Left ventricle myocardium inferior (tissue), 1 donor: ENCODE data around the gene TBC1D19. TPM values are rescaled to one million over a fixed set of nuclear protein-coding genes. Genes with fewer than 3 reads are reported as not detected.
A peak's percentile ranks its signal among the peaks of the same experiment; 100 is the strongest.

Experiments
- DNase-seq: peaks from one replicate; pipeline ENCODE4 v3.0.0-alpha.2; 2020
- H3K27ac ChIP-seq: fragments of 200-600 bp; replicated peaks from 2 replicates; pipeline ENCODE4 v1.8.0; 2021
- H3K27me3 ChIP-seq: fragments of 200-600 bp; 2 replicates; pipeline ENCODE4 v1.8.0; 2021; ENCODE audit warnings: low read depth
- H3K36me3 ChIP-seq: fragments of 200-600 bp; 2 replicates; pipeline ENCODE4 v1.8.0; 2021
- H3K4me1 ChIP-seq: fragments of 200-600 bp; 2 replicates; pipeline ENCODE4 v1.8.0; 2021
- H3K4me3 ChIP-seq: fragments of 200-600 bp; 2 replicates; pipeline ENCODE4 v1.8.0; 2021; ENCODE audit warnings: mild to moderate bottlenecking, moderate library complexity
- H3K9me3 ChIP-seq: fragments of 200-600 bp; replicated peaks from 2 replicates; pipeline ENCODE4 v1.8.0; 2021
- intact Hi-C: fragments of 100-400 bp; cut with micrococcal nuclease; formaldehyde crosslinking; loops from one replicate; pipeline ENCODE4 v1.11.0; 2022
- total RNA-seq: library from RNA; stranded (reverse); fragmentation: NEBNext Ultra II Directional; extraction: Animal tissue kit (Norgen Biotek cat#: 25700); gene quantifications from one replicate; pipeline ENCODE4 v1.2.1, GENCODE V29; 2021
- TF ChIP-seq, protein P1 (sequence below): fragments of 200-600 bp; IDR thresholded peaks from 2 replicates; pipeline ENCODE4 v1.8.0; 2021; ENCODE audit warnings: antibody characterized with exemption, mild to moderate bottlenecking, borderline replicate concordance
- donor health status: DM: no; HTN: yes; CAD: no; lungs with severe emphysema.

TBC1D19 gene
- total RNA-seq, 1 donor from 2014 or later: 8.6 TPM

DNA sequence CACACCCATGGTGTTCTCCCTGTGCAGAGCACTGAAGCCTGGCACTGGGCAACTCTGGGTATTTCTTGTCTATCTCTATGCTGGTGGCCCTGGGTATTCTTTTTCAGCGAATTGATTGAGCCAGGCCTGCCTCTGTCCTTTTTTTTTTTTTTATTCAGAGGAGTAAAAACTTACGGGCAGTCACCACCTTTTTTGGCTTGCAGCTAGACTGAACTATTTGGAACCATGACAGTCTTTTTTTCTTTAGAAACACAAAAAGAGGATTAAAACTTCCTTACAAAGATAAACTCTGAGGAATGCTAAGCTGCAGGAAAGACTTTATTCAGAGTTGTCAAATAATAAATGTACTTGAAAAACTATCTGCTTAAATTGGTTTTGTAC is 157.6 kb downstream of the TBC1D19 start:
- Histone ChIP-seq H3K4me1 (peaks cover 9% of the 10 kb centered on the region), H3K27me3 (no peaks in the 10 kb centered on the region), H3K36me3 (peaks cover 20% of the 10 kb centered on the region), H3K4me3 (no peak overlapping the region), H3K27ac (peak overlapping the region; percentile 36), H3K9me3 (peaks cover 15% of the 10 kb centered on the region)
- DNase-seq: no peak
- intact Hi-C loops: no loop called here
- TF ChIP-seq, protein P1, sequence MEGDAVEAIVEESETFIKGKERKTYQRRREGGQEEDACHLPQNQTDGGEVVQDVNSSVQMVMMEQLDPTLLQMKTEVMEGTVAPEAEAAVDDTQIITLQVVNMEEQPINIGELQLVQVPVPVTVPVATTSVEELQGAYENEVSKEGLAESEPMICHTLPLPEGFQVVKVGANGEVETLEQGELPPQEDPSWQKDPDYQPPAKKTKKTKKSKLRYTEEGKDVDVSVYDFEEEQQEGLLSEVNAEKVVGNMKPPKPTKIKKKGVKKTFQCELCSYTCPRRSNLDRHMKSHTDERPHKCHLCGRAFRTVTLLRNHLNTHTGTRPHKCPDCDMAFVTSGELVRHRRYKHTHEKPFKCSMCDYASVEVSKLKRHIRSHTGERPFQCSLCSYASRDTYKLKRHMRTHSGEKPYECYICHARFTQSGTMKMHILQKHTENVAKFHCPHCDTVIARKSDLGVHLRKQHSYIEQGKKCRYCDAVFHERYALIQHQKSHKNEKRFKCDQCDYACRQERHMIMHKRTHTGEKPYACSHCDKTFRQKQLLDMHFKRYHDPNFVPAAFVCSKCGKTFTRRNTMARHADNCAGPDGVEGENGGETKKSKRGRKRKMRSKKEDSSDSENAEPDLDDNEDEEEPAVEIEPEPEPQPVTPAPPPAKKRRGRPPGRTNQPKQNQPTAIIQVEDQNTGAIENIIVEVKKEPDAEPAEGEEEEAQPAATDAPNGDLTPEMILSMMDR: no peak

DNA sequence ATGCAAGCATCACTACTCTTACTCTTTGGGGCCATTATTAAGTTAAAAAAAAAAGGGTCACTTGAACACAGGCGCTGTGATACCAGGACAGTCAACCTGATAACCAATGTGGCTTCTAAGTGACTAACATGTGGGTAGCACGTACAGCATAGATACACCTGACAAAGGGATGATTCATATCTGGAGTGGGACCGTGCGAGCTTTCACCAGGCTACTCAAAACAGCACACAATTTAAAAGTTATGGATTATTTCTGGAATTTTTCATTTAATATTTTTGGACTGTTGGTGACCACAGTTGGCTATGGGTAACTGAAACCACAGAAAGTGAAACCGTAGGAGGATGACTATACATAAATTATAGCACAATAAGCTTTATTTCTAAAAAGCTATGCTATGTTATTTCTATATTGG is 162.9 kb downstream of the TBC1D19 start:
- TF ChIP-seq, protein P1: no peak

DNA sequence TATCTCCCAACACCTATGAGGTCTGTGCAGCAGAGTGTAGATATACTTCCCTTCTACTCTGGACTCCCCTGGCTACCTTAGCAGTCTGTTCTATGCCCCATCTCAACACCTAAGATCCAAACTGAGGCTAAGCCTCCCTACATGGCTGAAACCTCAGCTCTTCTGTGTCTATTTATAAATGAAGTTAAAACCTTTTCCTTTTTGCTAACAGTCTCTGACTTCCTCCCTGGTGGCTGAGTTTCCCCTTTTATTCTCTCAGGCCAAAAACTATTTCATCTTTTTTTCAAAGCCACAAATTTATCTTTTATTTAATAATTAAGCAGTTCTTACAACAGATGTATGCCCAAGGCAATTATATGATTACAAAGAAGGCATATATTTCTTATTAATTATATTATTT is 164.9 kb downstream of the TBC1D19 start:
- H3K9me3 ChIP-seq: peaks cover 9% of the 10 kb centered on the region
- intact Hi-C loops: no loop called here
- H3K4me1 ChIP-seq: peaks cover 16% of the 10 kb centered on the region
- no peaks in the 10 kb centered on the region for H3K27me3 ChIP-seq
- peaks cover 21% of the 10 kb centered on the region for H3K36me3 ChIP-seq
- no peak for DNase-seq
- H3K4me3 ChIP-seq: no peak overlapping the region
- TF ChIP-seq, protein P1: no peak
- no peak overlapping the region for H3K27ac ChIP-seq

More for the DNA sequence above, 162.9 kb downstream of the TBC1D19 start:
- Histone ChIP-seq H3K4me3 (no peak overlapping the region), H3K27me3 (no peaks in the 10 kb centered on the region), H3K27ac (no peak overlapping the region), H3K4me1 (peaks cover 8% of the 10 kb centered on the region), H3K9me3 (peaks cover 15% of the 10 kb centered on the region), H3K36me3 (peaks cover 35% of the 10 kb centered on the region)
- DNase-seq: no peak
- intact Hi-C loops: no loop called here

DNA sequence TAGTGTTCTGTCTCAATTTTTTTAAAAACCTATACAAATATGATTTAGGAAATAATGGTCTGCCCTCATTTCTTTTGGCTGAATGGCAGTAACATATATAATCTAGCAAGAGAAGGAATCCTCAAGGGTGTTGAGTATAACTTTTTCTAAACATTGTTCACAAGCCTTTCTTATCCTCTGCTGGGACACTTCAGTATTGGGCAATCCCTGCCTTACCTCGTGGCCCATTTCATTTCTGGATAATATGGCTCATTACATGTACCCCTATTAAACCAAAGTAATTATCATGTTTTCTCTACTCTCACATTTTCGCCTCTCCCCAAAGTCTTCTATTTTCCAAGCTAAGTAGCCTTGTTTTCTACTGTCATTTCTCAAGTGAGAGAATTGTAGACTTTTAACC is 166.0 kb downstream of the TBC1D19 start:
- no peak overlapping the region for H3K27ac ChIP-seq
- intact Hi-C loops: no loop called here

DNA sequence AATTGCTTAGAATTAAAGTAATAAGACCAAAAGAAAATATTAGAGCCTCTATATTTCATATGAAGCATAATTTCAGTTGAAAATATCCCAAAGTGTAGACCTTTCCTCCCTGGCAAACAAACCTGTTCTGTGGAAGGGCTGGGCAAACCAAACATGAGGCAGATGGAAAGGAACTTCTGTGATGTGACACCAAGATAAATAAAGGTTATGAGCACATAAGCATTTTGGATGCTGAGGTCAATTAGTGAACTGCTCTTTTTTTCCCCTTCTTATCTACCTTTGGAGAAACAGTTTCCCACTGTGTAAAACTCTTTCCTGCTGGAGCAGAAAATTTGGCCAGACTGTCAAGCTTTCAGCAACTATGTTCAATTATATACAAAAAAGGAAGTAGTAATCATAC is 167.1 kb downstream of the TBC1D19 start:
- peaks cover 23% of the 10 kb centered on the region for H3K4me1 ChIP-seq
- H3K36me3 ChIP-seq: peaks cover 19% of the 10 kb centered on the region
- TF ChIP-seq, protein P1: no peak
- no peak for DNase-seq
- no peak overlapping the region for H3K4me3 ChIP-seq
- no peaks in the 10 kb centered on the region for H3K27me3 ChIP-seq
- intact Hi-C loops: no loop called here
- H3K27ac ChIP-seq: no peak overlapping the region
- H3K9me3 ChIP-seq: no peaks in the 10 kb centered on the region

More for the DNA sequence above, 166.0 kb downstream of the TBC1D19 start:
- TF ChIP-seq, protein P1: no peak
- peaks cover 23% of the 10 kb centered on the region for H3K4me1 ChIP-seq
- H3K36me3 ChIP-seq: peaks cover 15% of the 10 kb centered on the region
- DNase-seq: no peak
- no peaks in the 10 kb centered on the region for H3K27me3 ChIP-seq
- H3K9me3 ChIP-seq: no peaks in the 10 kb centered on the region
- no peak overlapping the region for H3K4me3 ChIP-seq
